NCI-H82 treated with DMSO at 0.1 percent for 48 hours (cell line): ENCODE results near the gene MMP25.

Source experiments
- DNase-seq: peaks from one replicate; lab custom pipeline; 2025; ENCODE audit not compliant: unreplicated experiment; lab: John Stamatoyannopoulos, UW

MMP25 gene

GRCh38 chr16:3089717-3090592, 43.6 kb downstream of the MMP25 start:
- no peak for DNase-seq

- DNase-seq: no peak
These were observed 45.2 kb downstream of the MMP25 start for GRCh38 chr16:3091551-3091950.

- DNase-seq: no peak
These were observed 46.2 kb downstream of the MMP25 start for GRCh38 chr16:3092501-3092941.

GRCh38 chr16:3094289-3095027, 48.1 kb downstream of the MMP25 start:
- DNase-seq: no peak

- no peak for DNase-seq
These were observed 49.5 kb downstream of the MMP25 start for GRCh38 chr16:3095869-3096268.

- no peak for DNase-seq
These were observed 50.0 kb downstream of the MMP25 start for GRCh38 chr16:3096362-3096761.

- DNase-seq: no peak
These were observed 50.9 kb downstream of the MMP25 start for GRCh38 chr16:3097266-3097665.

- no peak for DNase-seq
These were observed 52.4 kb downstream of the MMP25 start, which contains the start of gene ZSCAN10 for GRCh38 chr16:3098459-3099394. Gene ZSCAN10 (minus strand): TSS chr16:3099294. CDS start chr16:3092937, 6,357 bp downstream.

GRCh38 chr16:3099395-3099731, 53.0 kb downstream of the MMP25 start:
- DNase-seq: no peak

- peak; percentile 84 for DNase-seq
These were observed 53.6 kb downstream of the MMP25 start for GRCh38 chr16:3099732-3100499.

- peak; percentile 60 for DNase-seq
These were observed 54.9 kb downstream of the MMP25 start for GRCh38 chr16:3101018-3101840.

GRCh38 chr16:3101841-3102470, 55.6 kb downstream of the MMP25 start:
- DNase-seq: no peak

GRCh38 chr16:3106205-3106928, 60.0 kb downstream of the MMP25 start:
- DNase-seq: peak; percentile 75
